Stimulated activated CD4-positive, alpha-beta T cell treated with anti-CD3 and anti-CD28 coated beads, Interleukin-2, amount 100 ng/mL, for 24 hours (primary cell): ENCODE results near the gene TRMT6.

Experiments
- DNase-seq, 2 donors: peaks; one replicate each; pipeline ENCODE4 v3.0.0-alpha.2; 2020

Gene TRMT6

DNA sequence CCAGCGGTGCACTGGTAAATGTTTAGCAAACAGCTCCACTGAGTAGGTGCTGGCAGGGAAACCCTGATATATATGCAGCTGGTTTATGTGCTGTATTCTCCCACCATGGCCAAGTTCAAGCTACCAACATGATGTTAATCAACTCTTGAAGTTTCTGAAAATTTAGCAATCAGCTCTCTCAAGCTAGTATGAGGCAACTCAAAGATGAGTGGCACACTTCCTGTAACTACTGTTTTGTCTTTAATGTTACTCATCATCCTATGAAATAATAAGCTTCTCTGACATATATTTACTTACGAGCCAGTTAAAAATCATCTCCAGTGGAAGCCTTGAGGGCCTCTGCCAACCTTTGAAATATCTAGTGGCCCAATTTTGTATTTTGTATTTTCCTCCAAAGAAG, 54.7 kb downstream of the TRMT6 start:
- DNase-seq = no peak

DNA sequence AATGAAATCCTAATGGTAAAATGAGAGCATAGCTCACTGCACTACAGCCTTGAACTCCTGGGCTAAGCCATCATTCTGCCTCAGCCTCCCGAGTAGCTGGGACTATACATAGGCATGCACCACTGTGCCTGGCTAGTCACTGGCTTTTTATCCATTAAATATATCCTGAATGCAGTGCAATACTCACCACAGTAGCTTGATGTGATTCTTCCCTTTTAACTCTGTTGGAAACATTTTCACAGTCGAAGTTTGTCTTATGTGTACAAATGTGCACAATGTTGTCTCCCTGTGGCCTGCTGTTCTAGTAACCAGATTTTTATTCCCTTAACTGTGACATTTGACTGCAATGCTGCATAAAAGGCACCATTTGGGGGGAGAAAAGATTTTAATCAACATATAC, 56.7 kb downstream of the TRMT6 start:
- no peak for DNase-seq

DNA sequence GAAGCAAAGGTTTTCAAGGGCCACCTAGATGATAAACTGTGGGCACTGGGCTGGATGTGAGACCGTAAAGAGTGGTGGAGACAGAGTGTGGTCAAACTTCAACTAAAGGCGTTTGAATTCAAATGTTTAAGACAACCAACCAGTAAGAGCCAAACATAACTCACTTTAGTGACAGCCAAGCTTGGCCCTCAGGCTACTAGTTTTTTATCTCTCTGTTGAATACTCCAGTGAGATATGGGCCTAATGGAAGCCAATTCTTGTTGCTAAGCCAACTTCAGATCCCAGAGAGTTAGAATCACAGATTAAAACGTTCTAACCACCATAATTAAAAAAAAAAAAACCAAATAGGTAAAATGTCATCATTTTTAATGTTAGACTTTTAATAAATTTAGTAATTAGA, 57.3 kb downstream of the TRMT6 start:
- no peak for DNase-seq

DNA sequence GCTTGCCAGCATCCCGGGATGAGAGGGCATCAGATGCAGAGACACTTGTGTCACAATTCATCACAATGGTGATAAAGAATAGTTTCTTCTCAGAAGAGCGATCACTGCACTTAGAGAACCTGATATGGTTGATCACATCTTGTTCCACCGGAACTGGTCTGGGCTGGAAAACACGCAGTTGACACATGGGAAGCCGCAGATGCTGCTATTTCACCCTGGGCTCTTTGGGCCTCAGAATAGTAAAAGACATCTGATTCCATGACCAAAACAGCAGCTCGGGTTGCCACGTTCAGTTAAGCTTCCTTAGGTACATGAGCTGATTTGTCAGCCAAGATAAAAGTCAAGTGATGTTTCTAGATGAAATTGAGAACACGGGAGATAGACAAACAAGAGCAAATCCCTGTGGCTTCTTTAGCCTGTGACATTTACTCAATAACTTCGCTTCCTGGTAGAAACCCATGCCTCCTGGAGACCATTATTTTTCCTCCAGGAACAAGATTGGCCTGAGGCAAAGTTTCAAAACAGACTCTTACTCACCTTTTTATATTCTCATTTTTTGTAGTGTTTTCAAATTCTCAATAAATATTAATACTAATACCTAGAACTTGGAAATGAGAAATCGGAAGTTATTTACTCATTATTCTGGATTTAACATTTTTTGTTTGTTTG, 59.4 kb downstream of the TRMT6 start:
- no peak for DNase-seq

DNA sequence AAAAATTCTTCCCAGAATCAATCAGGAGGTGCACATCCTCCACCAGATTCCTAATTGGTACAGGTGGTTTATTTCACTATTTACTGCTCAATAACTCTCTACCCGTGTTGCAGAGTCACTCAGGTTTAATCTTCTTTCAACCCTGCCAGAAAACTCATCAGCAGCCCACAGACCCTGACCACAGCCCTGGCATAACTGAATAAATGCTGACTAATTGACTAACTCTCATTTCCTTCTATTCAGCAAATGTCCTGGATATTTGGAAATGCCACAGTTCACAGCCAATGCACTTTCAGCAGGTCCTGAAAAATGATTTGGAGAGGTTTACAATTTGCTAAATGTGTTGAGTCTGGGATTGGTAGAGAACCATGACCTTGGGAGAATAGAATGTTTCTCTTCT, 62.3 kb downstream of the TRMT6 start:
- DNase-seq = no peak

DNA sequence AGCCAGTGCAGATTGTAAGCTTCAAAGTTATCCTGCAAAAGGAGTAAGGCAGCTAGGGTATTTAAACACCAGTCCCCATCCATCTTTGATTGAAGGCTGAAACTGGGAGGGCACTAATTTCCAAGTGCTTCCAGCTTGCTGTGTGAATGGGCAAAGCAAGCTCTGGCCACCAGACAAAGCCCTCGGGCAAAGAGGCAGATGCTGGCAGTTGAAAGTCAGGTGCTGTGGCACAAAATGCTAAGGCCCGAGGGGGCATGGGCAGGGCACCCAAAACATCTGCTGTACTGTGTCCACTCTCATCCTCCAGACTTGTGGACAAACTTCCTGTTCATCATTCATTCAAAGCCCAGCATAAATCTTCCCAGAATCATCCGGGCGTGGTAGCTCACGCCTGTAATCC, 62.9 kb downstream of the TRMT6 start:
- DNase-seq = no peak
